NCI-H1694 (cell line): Measurements from ENCODE around the gene TASOR2.

ENCODE experiments used
- DNase-seq: peaks from one replicate; lab custom pipeline; 2025; lab: John Stamatoyannopoulos, UW

Gene TASOR2, protein sequence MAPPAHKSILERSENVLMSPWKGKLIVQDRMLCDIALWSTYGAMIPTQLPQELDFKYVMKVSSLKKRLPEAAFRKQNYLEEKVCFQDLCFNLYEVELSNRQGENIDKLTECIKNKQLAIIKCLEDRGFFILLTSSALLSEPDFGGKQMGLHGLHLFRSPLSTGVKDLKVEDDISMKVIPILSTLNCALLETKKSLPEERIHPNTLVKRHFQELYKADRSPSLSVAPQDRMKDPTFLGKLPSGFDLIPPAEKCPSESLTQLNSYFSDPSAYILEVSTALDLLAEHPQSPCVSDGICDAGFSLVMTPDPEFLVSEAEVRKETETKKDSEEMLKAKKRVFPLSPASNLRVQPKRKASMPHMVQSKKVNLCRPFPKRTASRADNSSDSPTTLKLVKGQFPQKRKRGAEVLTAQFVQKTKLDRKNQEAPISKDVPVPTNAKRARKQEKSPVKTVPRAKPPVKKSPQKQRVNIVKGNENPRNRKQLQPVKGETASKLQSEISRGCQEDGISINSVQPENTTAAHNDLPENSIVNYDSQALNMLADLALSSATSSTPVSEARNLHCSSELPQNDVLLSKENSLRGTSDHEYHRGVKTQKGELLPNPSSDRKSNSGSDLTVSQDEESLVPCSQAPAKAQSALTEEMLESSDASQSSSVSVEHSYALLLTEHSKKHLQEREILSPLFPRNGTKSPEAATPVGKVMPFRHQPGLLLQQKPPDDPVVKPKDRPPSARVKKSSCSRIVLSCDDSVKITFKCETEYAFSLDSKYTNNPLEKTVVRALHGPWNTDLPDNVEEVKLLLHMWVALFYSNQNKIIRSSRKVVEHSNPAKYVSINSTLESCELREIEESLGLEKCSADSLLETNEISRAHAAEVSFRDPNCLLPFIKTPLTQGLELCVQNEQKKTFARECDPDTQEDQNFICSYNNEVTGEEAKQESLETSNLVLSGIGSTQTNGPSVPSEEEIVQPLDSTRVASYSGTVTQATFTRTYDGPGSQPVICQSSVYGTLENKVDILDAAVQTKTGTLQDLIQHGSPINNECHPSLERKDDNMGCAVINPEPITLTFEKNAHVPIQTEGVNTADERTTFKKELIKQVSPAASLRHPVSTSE (N-terminal part only)

DNA sequence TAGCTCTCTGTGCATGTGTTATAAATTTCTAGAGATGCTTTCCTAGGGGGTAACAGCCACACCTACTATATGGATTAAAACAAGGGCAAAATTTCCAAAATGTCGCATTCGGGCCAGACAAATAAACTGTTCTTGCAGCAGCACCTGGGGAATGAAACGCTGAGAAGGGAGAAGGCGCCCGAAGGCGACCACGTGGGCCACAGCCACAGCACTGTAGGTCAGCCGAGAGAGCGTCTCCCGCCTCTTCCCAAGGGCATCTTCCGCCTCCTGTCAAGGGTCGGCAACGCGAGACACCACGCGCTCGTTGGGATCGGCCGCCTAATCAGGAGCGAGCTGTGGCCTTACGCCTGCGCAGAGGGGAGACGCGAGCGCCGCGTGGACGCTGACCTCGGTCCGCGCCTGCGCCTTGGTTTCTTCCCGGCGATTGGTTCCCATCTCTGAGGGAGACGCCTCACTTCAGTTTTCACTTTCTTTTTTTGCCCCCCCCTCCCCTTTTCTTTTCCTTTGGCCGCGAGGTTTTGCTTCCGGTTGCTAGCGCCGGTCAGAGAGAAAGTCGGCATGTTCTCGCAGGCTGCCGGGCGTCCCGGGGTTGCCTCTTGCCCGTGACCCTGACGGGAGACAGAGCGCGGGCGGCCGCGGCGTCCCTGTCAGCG is at the start of gene TASOR2:
TASOR2 (plus strand) TSS at position 521 of the 653 bp plus-strand sequence. CDS start 35,805 bp downstream, outside the sequence.
- DNase-seq: peak; percentile 71

DNA sequence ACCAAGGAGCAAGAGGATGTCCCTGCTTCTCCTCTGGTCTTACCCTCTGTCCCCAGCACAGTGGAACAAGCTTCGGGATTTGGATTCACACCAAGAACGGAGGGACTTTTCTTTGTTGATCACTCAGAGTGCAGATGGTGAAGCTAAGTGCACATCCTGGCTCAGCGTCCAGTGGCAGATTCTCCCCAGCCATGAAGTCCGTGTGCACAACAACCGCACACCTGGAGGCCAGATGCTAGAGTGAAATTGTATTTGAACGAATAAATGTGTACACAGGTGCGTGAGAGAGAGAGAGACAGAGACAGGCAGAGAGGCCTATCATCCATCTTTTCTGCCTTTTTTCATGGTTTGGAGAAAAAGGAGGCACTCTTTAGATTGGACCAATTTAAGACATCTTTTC is 49.7 kb upstream of the TASOR2 start:
- DNase-seq: no peak

DNA sequence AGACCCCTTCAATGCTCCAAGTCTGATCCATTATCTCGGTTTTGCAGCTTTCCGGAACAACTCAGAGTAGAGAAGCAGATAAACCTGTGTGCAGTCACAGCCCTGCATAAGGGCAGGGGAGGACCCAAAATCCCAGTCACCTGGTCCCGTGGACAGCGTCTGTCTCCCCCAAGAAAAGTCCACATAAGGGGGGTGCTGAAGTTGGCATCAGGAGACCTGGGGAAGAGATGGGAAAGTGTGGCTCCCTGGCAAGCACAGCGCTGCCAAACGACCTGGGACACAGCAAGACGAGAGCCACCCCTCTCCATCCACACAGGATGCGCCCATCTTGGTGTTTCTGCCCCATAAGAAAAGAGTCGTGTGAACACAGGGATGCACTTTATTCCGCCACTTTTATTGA is 46.1 kb upstream of the TASOR2 start:
- no peak for DNase-seq

DNA sequence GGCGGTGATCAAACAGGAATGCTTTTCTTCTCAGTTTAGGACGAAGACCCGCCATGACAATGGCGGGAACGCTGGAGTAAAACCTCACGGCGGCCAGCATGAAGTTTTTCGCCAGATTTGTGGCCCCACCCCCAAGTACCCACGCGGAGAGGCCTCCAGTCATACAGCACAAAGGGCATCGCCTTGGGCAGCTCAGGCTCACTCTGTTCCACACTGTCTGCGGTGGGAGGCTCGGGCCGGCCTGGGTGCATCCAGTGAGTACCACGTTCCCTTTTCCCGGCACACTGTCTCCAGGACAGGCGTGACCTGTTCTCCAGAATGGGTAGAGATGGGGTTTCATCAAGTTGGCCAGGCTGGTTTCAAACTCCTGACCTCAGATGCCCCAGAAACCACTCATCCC is 45.6 kb upstream of the TASOR2 start:
- DNase-seq: no peak

DNA sequence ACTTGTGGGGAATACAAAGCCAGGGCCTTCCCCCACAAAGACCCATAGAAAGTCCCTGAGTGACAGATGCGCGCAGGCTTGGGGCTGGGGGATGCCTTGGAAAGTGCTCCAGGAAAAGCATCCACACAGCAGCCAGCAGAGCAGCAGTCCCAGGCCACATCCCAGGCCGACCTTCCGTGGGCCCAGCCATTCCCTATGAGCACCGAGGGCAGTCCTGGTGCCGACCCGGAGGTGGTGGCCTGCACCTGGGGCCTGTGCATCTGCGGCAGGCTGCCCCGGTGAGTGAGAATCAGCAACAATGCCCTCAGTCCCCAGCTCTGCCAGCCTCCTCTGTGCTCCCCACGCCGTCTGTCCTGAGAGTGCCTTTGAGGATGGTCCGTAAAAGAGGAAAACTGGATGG is 44.6 kb upstream of the TASOR2 start:
- no peak for DNase-seq

DNA sequence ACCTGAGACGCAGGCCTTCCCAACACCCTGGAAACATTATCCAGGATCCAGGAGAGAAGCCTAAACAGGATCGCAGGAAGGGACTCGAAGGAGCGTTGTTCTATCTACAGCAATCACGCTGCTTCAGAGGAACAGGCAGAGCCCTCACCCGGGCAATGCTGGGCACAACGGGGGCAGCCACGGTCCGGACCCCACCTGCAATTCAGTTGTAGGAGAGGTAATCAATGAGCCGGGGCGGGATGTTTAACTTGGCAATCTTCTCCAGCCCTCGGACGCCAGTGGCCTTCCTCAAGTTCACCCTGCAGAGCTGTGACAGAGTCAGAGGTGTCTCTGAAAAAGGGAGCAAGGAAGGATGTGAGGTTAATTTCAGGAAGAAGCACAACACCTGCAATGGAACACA is 44.1 kb upstream of the TASOR2 start:
- no peak for DNase-seq

DNA sequence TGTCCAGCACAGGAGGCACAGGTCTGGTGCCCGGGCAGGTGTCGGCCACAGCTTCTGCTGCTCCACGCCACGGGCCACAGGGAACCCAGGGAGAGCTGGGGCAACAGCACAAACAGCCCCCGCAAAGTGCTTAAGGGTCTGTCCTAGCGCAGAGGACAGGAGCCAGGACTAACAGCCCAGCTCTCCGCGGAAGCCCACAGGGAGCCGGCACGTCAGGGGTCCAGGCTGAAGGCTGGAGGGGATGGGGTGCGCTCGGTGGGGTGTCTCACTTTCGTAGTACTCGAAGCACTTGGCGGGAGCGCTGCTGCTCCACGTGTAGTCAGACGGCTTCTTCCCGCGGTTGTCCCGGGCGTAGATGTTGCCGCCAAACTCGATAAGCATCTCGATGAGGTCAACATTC is 43.1 kb upstream of the TASOR2 start:
- no peak for DNase-seq

DNA sequence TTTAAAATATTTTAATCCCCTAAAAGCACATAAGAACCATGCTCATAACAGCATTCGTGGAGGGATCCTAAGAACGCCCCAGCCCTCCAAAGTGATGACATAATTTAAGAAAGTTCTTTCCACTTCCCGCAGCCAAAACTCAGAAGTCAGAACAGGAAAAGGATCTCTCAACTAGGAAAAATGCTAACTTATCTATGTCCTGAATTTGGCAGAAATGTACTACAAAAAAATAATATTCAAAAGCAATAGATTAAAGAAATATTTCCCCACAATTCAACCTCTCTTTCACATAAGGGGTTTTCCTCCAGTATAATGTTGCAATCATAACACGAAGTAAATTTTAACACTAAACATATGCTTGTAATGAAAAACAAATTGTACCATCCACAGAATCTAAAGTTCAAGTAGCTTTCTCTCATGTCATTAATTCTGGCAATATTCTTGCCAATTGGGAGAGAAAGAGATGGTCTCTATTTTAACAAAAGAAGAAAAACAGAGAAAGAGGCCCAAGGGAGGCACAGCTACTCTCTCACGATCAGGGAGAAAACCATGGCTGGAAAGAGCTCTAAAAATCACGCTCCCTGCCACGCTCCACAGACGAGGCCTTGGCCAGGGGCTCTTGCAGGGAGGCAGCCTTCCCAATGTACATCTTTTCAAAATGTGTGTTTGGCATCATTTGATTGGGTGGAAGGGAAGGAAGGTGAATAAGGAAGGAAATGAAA is 41.1 kb upstream of the TASOR2 start:
- no peak for DNase-seq

DNA sequence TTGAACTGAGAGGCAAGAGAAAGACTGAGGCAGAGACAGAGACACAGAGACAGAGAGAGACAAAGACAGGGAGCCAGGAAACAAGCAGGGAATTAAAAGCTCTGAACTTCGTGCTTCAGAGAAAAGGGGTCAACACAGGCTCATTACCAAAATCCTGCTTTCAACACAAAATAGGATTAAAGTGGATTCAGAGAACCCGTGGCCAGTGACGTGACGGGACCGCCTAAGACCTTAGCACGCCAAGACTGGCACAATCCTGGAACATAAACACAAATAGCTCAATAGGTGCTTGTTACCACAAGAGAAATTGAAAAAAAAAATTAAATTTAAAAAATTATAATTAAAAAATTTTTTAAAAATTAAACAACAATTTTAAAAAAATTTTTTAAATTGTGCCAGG is 39.7 kb upstream of the TASOR2 start:
- DNase-seq: no peak

DNA sequence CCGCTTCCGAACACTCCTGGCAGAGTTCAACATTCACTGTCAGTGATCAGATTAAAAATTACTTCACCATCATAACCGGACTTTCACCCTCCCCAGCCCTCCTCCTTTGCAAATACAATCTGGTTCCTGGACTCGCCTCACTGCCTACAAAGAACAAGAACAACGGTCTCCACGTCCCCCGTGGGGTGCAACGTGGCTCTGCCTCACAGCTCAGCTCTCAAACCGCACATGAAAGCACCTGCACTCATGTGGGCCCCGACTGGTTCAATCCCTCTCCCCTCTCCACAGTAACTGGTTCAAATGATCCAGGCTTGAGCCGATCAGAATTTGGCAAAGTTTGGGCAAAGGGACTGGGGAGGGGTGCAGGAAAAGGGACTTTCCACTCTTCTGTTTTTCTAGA is 39.3 kb upstream of the TASOR2 start:
- no peak for DNase-seq

DNA sequence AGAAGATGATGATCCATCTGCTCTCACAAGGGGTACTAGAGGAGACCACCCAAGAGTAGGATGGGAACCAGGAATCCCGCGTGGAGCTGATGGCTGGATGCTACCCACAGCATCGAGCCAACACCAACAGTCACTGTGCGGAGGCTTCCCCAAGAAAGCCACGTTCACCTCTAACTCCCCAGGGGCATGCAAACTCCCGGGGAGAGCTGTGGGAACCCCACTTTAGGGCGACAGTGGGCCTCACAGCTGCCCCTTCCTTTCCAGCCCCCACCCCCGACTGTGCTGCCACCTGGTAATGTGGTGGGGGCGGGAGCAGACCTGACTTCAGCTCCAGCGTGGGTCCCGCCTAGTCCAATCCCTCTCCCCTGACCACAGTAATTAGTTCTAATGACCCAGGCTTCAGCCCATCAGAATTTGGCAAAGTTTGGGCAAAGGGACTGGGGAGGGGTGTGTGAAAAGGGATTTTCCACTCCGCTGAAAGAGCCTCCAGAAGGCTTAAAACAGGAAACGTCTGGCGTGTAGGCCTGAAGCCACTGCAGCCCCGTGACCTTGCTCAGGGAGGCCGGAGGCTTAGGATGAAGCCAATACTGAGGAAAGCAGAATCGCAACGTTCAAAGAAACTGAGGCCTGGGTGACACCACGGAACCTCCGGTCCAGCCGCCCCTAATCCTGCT is 38.6 kb upstream of the TASOR2 start:
- no peak for DNase-seq

DNA sequence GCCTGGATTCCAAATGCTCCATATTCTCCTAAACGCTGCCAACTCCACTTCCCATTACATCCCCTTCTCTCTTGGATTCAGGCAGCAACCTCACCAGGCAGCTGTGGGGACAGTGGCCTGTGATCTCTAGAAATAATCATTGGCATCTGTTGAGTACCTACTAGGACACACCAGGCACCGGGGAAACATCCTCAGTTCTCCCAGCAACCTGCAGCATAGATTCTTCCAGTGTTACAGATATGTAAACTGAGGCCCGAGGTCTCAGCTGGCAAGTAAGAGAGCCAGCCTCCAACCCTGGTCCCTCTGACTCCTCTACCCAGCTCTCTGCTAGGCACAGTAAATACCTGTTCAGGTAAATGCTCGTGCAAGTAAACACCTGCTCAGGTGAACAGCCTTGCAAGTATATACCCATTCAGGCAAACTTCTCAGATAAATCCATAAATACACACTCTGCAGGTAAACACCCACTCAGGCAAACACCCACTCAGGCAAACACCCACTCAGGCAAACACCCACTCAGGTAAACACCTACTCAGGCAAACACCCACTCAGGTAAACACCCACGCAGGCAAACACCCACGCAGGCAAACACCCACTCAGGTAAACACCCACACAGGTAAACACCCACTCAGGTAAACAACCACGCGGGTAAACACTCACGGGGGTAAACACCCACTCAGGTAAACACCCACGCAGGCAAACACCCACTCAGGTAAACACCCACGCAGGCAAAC is 37.0 kb upstream of the TASOR2 start:
- DNase-seq: no peak

DNA sequence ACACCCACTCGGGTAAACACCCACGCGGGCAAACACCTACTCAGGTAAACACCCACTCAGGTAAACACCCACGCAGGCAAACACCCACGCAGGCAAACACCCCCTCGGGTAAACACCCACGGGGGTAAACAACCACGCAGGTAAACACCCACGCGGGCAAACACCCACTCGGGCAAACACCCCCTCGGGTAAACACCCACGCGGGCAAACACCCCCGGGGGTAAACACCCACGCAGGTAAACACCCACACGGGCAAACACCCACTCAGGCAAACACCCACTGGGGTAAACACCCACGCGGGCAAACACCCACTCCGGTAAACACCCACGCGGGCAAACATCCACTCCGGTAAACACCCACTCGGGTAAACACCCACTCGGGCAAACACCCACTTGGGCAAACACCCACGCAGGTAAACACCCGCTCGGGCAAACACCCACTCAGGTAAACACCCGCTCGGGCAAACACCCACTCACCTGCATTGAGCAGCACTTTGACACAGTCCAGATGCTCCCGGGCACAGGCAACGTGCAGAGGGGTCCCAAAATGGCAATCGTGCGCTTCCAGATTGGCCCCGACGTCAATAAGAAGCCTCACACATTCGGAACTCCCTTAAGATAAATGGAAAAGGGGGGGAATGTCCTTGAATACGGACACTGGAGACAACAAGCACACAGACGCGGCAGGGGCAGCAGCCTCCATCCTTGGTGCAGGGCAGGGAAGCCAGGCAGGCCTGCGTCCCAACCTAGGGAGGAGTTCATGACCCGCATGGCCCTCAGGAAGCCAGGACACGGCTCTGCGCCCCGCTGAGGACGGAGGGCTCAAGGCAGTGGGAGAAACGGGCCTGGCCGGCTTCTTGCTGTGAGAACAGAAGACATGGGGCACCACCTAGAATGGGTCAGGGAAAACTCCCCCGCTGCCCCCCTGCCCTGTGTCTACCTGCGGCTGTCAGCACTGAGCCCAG is 35.9 kb upstream of the TASOR2 start:
- DNase-seq: no peak

DNA sequence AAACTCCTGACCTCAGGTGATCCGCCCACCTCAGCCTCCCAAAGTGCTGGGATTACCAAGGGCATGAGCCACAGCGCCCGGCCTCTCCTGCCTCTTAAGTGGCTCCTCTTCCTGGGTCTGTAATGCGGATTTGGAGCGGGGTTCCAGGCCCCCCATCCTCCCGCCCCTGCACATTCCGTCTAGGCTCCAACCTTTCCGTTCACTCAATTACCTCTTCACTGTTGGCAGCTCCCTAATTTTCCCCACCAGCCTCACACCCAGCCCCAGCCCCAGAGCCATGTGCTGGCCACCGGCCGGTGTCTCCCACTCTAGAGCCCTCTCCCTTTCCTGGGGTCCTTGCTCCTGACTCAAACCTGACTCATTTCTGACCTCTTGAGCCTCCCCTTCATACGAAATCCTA is 34.9 kb upstream of the TASOR2 start:
- no peak for DNase-seq

DNA sequence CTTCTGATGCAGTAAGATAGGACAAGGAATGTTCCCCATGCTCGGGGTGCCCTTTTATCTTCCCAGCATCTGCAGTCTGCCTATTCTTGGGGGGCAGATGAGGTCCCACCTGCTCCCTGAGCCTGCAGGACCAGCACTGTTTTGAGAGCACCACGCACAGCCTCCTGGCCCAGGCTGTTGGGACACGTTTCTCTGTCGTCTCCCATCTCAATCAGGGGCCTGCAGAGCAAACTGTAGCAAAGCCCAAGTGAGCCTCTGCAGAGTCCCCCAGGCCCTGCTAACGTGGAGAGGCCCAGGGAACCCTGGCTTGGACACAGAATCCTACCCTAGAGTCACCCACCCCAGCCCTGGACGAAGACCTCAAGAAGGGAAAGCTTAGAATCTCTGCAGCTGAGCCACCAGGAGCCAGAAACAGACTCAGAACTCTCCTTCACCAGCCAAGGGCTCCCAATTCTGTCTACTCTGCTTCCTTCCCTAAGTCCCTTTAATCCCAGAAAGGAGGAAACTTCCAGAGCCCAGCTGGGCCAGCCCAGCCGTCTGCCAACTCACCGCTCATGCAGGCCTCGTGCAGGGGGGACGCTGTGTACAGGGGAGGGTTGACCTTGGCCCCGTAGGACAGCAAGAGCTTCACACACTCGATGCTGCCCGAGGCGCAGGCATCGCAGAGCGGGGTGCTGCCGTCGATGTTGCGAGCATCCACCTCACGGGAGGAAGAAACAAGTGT is 33.8 kb upstream of the TASOR2 start:
- DNase-seq: no peak

DNA sequence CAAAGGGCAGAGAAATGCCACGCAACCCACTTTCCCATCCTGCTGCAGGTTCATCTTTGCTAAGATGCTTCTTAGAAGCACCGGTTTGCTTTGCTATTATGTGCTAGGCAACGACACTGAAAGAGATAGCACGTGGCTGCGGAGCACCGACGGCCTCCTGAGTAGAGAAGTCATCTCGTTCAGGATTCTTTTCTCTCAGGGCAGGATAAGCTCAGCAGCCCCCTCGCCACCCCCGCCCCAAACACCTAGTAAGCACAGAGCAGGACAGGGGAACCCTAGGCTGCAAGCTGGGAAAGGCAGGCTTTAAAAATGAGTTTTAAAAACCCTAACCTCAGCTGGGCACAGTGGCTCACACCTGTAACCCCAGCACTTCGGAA is 33.3 kb upstream of the TASOR2 start:
- no peak for DNase-seq

DNA sequence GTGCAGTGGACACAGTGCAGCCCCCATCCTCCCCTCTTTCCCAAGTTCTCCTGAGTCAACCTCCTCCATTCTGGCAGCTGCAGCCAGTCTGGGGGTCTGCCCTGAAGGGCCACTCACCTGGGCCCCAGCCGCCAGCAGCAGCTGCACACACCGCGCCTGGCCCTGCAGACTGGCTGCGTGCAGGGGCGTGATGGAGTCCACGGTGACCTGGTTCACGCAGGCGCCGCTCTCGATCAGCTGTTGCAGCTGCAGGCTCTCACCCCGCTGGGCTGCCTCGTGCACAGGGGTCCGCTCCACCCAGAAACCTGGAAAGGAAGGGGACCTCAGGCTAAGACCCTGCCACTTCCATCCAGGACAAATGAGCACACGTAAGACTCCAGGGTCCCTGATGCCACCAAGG is 31.9 kb upstream of the TASOR2 start:
- DNase-seq: no peak

DNA sequence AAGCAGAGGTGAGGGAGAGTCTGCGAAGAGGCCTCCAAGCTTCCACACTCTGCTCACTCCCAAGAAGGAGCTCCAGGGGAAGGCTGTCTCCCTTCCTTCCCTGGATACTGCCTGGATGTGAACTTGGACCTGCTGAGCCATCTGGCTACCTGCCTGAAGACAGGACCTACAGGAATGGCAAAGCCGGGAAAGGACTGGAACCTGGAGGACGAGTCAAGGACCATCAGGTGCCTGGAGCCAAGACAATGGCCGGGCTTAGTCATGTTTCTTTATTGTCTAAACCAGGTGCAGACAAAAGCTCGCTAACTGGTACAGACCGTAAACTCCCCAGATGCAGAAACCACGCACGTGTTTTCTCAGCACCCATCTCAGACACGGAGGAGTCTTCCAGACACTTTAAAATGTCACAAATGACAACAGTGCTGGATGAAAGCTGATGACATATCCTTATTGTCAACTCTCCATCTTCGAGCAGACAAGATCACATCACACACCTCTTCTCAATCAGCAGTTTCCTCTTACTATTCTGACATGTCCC is 30.4 kb upstream of the TASOR2 start:
- DNase-seq: no peak
